ENCODE results near the gene EYA2.

EYA2 gene

GRCh38 chr20:46991880-46992639, 97.4 kb downstream of the EYA2 start:
- no CpG with 5 or more reads among the region's 12 CpGs for WGBS, 2 donors (ENCODE audit: extremely low coverage in 2 of 2, insufficient read length in 2 of 2, insufficient replicate concordance in 1 of 2)

GRCh38 chr20:46992640-46993035, 98.0 kb downstream of the EYA2 start:
- H2AK5ac ChIP-seq (ENCODE audit: low read depth, low read length): no peak overlapping the region
- H3K79me1 ChIP-seq (ENCODE audit: low read depth, low read length): no peaks in the 10 kb centered on the region
- no CpG with 5 or more reads among the region's 2 CpGs for WGBS, 2 donors (ENCODE audit: extremely low coverage in 2 of 2, insufficient read length in 2 of 2, insufficient replicate concordance in 1 of 2)
- H3K14ac ChIP-seq (ENCODE audit: low read length): no peak overlapping the region
- peaks cover 0 to 19% of the 10 kb centered on the region in 2 donors for H3K4me1 ChIP-seq (ENCODE audit: control insufficient read depth in 2 of 2, insufficient read depth in 1 of 2, low read depth in 1 of 2, low read length in 2 of 2)
- H3K4me2 ChIP-seq (ENCODE audit: insufficient read depth, low read length, poor library complexity, severe bottlenecking): no peak overlapping the region
- H3K9ac ChIP-seq (ENCODE audit: low read depth, low read length, poor library complexity): no peak overlapping the region
- H2AFZ ChIP-seq (ENCODE audit: low read length): no peak overlapping the region
- H4K8ac ChIP-seq (ENCODE audit: low read depth, low read length): no peak overlapping the region
- no peak overlapping the region for H2BK12ac ChIP-seq (ENCODE audit: low read length)
- H3K36me3 ChIP-seq (replicated peaks in 1 of 2; ENCODE audit: control insufficient read depth in 2 of 2, insufficient read depth in 2 of 2, low read length in 2 of 2): no peaks in the 10 kb centered on the region
- peaks cover 0 to 4% (median 0%) of the 10 kb centered on the region in 3 experiments for H3K27me3 ChIP-seq (ENCODE audit: control insufficient read depth in 3 of 3, insufficient read depth in 3 of 3, low read depth in 1 of 3, low read length in 3 of 3)
- no peak overlapping the region for H3K4me3 ChIP-seq (ENCODE audit: low read length in 2 of 2)
- no peak for DNase-seq (ENCODE audit: low spot score)
- no peak overlapping the region for H3K4ac ChIP-seq (ENCODE audit: low read length)
- no peak overlapping the region for H2BK5ac ChIP-seq (ENCODE audit: low read length)
- no peak overlapping the region for H3K23ac ChIP-seq (ENCODE audit: low read depth, low read length, poor library complexity)
- no peak overlapping the region for H3K27ac ChIP-seq (replicated peaks; ENCODE audit: low read length)
- H3K18ac ChIP-seq (ENCODE audit: low read length): peak overlapping the region; percentile 13
- no peak overlapping the region for H4K91ac ChIP-seq (ENCODE audit: low read depth, low read length, poor library complexity)
- no peaks in the 10 kb centered on the region for H3K9me3 ChIP-seq (replicated peaks in 1 of 2; ENCODE audit: control insufficient read depth in 2 of 2, insufficient read depth in 1 of 2, low read depth in 1 of 2, low read length in 2 of 2)
- no peak overlapping the region for H2BK15ac ChIP-seq (ENCODE audit: low read length)
- no peak overlapping the region for H2BK120ac ChIP-seq (ENCODE audit: low read depth, low read length)

More at GRCh38 chr20:46991880-46992639, 97.4 kb downstream of the EYA2 start:
- no peak overlapping the region for H2BK15ac ChIP-seq (ENCODE audit: low read length)
- no peak overlapping the region for H3K23ac ChIP-seq (ENCODE audit: low read depth, low read length, poor library complexity)
- H4K91ac ChIP-seq (ENCODE audit: low read depth, low read length, poor library complexity): no peak overlapping the region
- no peak overlapping the region for H2AK5ac ChIP-seq (ENCODE audit: low read depth, low read length)
- no peak overlapping the region for H3K27ac ChIP-seq (replicated peaks; ENCODE audit: low read length)
- H2BK5ac ChIP-seq (ENCODE audit: low read length): no peak overlapping the region
- no peak overlapping the region for H3K4me2 ChIP-seq (ENCODE audit: insufficient read depth, low read length, poor library complexity, severe bottlenecking)
- no peak overlapping the region for H2BK120ac ChIP-seq (ENCODE audit: low read depth, low read length)
- H3K79me1 ChIP-seq (ENCODE audit: low read depth, low read length): no peaks in the 10 kb centered on the region
- no peak overlapping the region for H4K8ac ChIP-seq (ENCODE audit: low read depth, low read length)
- no peaks in the 10 kb centered on the region for H3K9me3 ChIP-seq (replicated peaks in 1 of 2; ENCODE audit: control insufficient read depth in 2 of 2, insufficient read depth in 1 of 2, low read depth in 1 of 2, low read length in 2 of 2)
- no peak overlapping the region for H2BK12ac ChIP-seq (ENCODE audit: low read length)
- no peak for DNase-seq (ENCODE audit: low spot score)
- no peaks in the 10 kb centered on the region for H3K27me3 ChIP-seq (ENCODE audit: control insufficient read depth in 3 of 3, insufficient read depth in 3 of 3, low read depth in 1 of 3, low read length in 3 of 3)
- no peak overlapping the region for H2AFZ ChIP-seq (ENCODE audit: low read length)
- H3K36me3 ChIP-seq (replicated peaks in 1 of 2; ENCODE audit: control insufficient read depth in 2 of 2, insufficient read depth in 2 of 2, low read length in 2 of 2): no peaks in the 10 kb centered on the region
- no peak overlapping the region for H3K18ac ChIP-seq (ENCODE audit: low read length)
- H3K4me1 ChIP-seq (ENCODE audit: control insufficient read depth in 2 of 2, insufficient read depth in 1 of 2, low read depth in 1 of 2, low read length in 2 of 2): peaks cover 0 to 19% of the 10 kb centered on the region in 2 donors
- H3K9ac ChIP-seq (ENCODE audit: low read depth, low read length, poor library complexity): no peak overlapping the region
- H3K4ac ChIP-seq (ENCODE audit: low read length): no peak overlapping the region
- H3K4me3 ChIP-seq (ENCODE audit: low read length in 2 of 2): no peak overlapping the region
- H3K14ac ChIP-seq (ENCODE audit: low read length): no peak overlapping the region

GRCh38 chr20:46993465-46994095, 98.9 kb downstream of the EYA2 start:
- H3K4me2 ChIP-seq (ENCODE audit: insufficient read depth, low read length, poor library complexity, severe bottlenecking): no peak overlapping the region
- H3K4me3 ChIP-seq (ENCODE audit: low read length in 2 of 2): no peak overlapping the region
- H3K14ac ChIP-seq (ENCODE audit: low read length): no peak overlapping the region
- no peak for DNase-seq (ENCODE audit: low spot score)
- no peak overlapping the region for H4K91ac ChIP-seq (ENCODE audit: low read depth, low read length, poor library complexity)
- no peak overlapping the region for H3K23ac ChIP-seq (ENCODE audit: low read depth, low read length, poor library complexity)
- no peaks in the 10 kb centered on the region for H3K79me1 ChIP-seq (ENCODE audit: low read depth, low read length)
- no peak overlapping the region for H3K9ac ChIP-seq (ENCODE audit: low read depth, low read length, poor library complexity)
- H2BK120ac ChIP-seq (ENCODE audit: low read depth, low read length): no peak overlapping the region
- H2BK12ac ChIP-seq (ENCODE audit: low read length): no peak overlapping the region
- H2AK5ac ChIP-seq (ENCODE audit: low read depth, low read length): no peak overlapping the region
- no peak overlapping the region for H2AFZ ChIP-seq (ENCODE audit: low read length)
- no peak overlapping the region for H3K27ac ChIP-seq (replicated peaks; ENCODE audit: low read length)
- no peak overlapping the region for H4K8ac ChIP-seq (ENCODE audit: low read depth, low read length)
- H3K18ac ChIP-seq (ENCODE audit: low read length): no peak overlapping the region
- no peak overlapping the region for H3K4ac ChIP-seq (ENCODE audit: low read length)
- no peaks in the 10 kb centered on the region for H3K36me3 ChIP-seq (replicated peaks in 1 of 2; ENCODE audit: control insufficient read depth in 2 of 2, insufficient read depth in 2 of 2, low read length in 2 of 2)
- peaks cover 0 to 7% (median 0%) of the 10 kb centered on the region in 3 experiments for H3K27me3 ChIP-seq (ENCODE audit: control insufficient read depth in 3 of 3, insufficient read depth in 3 of 3, low read depth in 1 of 3, low read length in 3 of 3)
- no CpG with 5 or more reads among the region's 4 CpGs for WGBS, 2 donors (ENCODE audit: extremely low coverage in 2 of 2, insufficient read length in 2 of 2, insufficient replicate concordance in 1 of 2)
- no peak overlapping the region for H2BK15ac ChIP-seq (ENCODE audit: low read length)
- no peak overlapping the region for H2BK5ac ChIP-seq (ENCODE audit: low read length)
- peaks cover 0 to 24% of the 10 kb centered on the region in 2 donors for H3K4me1 ChIP-seq (ENCODE audit: control insufficient read depth in 2 of 2, insufficient read depth in 1 of 2, low read depth in 1 of 2, low read length in 2 of 2)
- no peaks in the 10 kb centered on the region for H3K9me3 ChIP-seq (replicated peaks in 1 of 2; ENCODE audit: control insufficient read depth in 2 of 2, insufficient read depth in 1 of 2, low read depth in 1 of 2, low read length in 2 of 2)

DNA sequence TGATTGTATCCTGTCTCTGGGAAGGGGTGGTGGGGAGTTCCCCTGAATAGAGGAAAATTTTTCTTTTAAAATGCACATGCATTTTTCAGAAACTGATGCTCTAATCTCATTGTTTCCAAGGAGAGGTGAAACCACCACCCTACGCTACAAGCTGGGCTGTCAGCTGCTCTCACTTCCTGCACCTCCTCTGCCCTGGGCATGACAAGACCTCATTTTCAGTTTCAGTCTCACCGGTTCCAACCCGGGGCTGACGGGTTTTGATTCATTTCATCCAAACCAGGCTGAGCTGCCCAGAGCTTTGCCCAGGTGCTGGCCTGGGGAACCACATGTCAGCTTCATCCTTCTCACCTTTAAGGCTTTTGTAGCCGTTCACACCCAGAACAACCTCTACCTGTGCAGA, 99.7 kb downstream of the EYA2 start:
- no peaks in the 10 kb centered on the region for H3K36me3 ChIP-seq (replicated peaks in 1 of 2; ENCODE audit: control insufficient read depth in 2 of 2, insufficient read depth in 2 of 2, low read length in 2 of 2)
- no peak overlapping the region for H3K27ac ChIP-seq (replicated peaks; ENCODE audit: low read length)
- no peak overlapping the region for H2BK12ac ChIP-seq (ENCODE audit: low read length)
- H2BK5ac ChIP-seq (ENCODE audit: low read length): no peak overlapping the region
- H4K8ac ChIP-seq (ENCODE audit: low read depth, low read length): no peak overlapping the region
- H3K18ac ChIP-seq (ENCODE audit: low read length): no peak overlapping the region
- H3K9me3 ChIP-seq (replicated peaks in 1 of 2; ENCODE audit: control insufficient read depth in 2 of 2, insufficient read depth in 1 of 2, low read depth in 1 of 2, low read length in 2 of 2): no peaks in the 10 kb centered on the region
- H2BK120ac ChIP-seq (ENCODE audit: low read depth, low read length): no peak overlapping the region
- no peak overlapping the region for H2BK15ac ChIP-seq (ENCODE audit: low read length)
- no peak overlapping the region for H2AFZ ChIP-seq (ENCODE audit: low read length)
- no peak overlapping the region for H3K4me3 ChIP-seq (ENCODE audit: low read length in 2 of 2)
- H3K14ac ChIP-seq (ENCODE audit: low read length): no peak overlapping the region
- peaks cover 0 to 27% of the 10 kb centered on the region in 2 donors for H3K4me1 ChIP-seq (ENCODE audit: control insufficient read depth in 2 of 2, insufficient read depth in 1 of 2, low read depth in 1 of 2, low read length in 2 of 2)
- H3K23ac ChIP-seq (ENCODE audit: low read depth, low read length, poor library complexity): no peak overlapping the region
- DNase-seq (ENCODE audit: low spot score): no peak
- no peak overlapping the region for H4K91ac ChIP-seq (ENCODE audit: low read depth, low read length, poor library complexity)
- no peak overlapping the region for H3K4ac ChIP-seq (ENCODE audit: low read length)
- no peak overlapping the region for H2AK5ac ChIP-seq (ENCODE audit: low read depth, low read length)
- H3K27me3 ChIP-seq (ENCODE audit: control insufficient read depth in 3 of 3, insufficient read depth in 3 of 3, low read depth in 1 of 3, low read length in 3 of 3): peaks cover 0 to 7% (median 0%) of the 10 kb centered on the region in 3 experiments
- no peak overlapping the region for H3K4me2 ChIP-seq (ENCODE audit: insufficient read depth, low read length, poor library complexity, severe bottlenecking)
- no peak overlapping the region for H3K9ac ChIP-seq (ENCODE audit: low read depth, low read length, poor library complexity)
- no CpG with 5 or more reads among the region's 5 CpGs for WGBS, 2 donors (ENCODE audit: extremely low coverage in 2 of 2, insufficient read length in 2 of 2, insufficient replicate concordance in 1 of 2)
- H3K79me1 ChIP-seq (ENCODE audit: low read depth, low read length): no peaks in the 10 kb centered on the region

Data from neuronal stem cell (in vitro differentiated cells).